ENCODE measurements around the gene CCDC181.
A peak's percentile ranks its signal among the peaks of the same experiment; 100 is the strongest.

The CCDC181 gene

DNA sequence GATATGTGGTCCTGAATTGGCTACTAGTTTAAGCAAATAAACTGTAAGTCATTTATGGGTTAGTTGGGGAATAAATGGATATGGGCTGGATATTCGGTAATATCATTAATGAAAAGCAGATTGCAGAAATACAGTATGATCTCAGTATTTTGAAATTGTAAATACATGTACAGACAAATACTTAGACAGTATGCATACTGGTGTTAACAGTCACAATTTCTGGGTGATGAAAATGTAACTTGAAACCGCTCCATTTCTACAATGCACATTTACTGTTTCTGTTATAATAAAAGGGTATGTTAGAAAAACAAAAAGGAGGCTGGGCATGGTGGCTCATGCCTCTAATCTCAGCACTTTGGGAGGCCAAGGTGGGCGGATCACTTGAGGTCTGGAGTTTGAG lies 31.3 kb downstream of the CCDC181 start:
- no peak for DNase-seq (ENCODE audit: low spot score)

DNA sequence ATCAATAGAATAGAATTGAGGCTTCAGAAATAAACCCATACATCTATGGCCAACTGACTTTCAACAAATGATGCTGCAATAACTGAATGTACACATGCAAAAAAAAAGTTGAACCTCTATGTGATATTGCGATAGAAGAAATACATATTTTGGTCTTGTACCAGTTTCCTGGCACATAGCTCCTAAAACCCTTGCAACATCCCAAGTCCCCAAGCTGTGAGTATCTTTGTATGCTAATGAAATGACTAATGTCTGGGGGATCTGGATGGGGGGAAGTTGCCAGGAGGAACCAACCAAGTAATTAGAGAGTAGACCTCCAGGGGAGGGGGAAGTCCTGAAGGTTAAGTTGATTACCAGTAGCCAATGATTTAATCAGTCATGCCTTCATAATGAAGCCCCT lies 34.9 kb downstream of the CCDC181 start:
- DNase-seq (ENCODE audit: low spot score) = no peak

DNA sequence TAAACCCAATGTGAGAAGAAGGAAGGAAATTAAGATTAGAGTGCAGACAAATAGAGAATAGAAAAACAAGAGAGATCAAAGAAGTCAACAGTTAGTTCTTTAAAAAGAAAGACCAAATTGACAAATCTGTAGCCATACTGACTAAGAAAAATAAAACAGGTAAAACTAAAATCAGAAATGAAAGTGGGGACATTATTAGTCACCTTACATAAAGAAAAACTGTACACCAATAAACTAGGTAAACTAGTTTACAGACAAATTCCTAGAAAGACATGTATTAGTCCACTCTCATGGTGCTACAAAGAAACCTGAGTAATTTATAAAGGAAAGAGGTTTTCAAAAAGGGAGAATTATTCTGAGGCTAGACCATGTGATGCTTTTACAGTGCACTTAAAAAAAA lies 37.0 kb downstream of the CCDC181 start:
- DNase-seq (ENCODE audit: low spot score) = no peak

DNA sequence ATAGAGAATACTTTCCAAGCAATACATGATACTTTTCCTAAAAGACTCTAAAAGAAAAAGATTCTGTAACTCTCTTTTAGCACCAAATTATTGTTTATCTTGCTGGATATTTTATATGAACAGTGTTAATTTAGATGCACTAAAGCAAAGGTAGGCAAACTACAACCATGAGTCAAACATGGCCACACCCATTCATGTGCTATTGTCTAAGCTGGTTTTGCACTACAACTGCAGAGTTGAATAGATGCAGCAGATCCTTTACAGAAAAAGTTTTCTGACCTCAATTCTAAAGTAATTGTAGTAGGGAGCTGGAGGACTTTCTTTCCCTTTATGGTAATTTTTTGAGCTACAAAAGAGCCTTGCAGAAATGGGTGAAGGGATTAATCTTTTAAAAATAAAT lies 39.9 kb downstream of the CCDC181 start:
- no peak for DNase-seq (ENCODE audit: low spot score)

DNA sequence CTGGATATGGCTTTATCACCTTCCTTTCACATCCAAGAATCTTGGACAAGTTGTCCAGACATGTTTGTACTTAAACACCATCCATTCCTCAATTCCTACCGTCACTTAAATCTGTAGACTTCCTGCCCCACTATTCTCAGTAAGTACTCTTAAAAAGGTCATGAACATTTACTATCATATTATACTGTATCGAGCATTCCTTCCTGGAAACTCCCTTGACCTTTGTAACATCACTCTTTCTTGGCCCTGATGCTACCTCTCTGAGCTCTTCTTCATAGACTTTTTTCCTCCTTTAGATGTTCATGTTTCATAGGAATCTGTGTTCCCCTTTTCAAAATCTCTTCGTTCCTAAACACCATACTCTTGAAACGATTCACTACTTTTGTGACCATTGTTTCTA lies 43.8 kb downstream of the CCDC181 start:
- no peak for DNase-seq (ENCODE audit: low spot score)

DNA sequence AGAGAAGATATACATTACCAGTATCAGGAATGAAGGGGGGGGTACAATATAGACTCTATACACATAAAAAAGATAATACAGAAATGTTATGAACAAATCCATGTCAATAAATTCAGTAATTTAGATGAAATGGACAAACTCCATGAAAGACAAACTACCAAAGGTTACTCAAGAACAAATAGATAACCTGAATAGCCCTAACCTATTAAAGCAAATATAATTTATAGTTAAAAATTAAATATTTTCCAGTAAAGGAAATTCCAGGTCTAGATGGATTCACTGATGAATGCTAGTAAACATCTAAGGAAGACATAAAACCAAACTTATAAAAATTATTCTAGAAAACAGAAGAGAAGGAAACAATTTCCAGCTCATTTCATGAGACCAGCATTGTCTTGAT lies 46.1 kb downstream of the CCDC181 start:
- DNase-seq (ENCODE audit: low spot score) = no peak

DNA sequence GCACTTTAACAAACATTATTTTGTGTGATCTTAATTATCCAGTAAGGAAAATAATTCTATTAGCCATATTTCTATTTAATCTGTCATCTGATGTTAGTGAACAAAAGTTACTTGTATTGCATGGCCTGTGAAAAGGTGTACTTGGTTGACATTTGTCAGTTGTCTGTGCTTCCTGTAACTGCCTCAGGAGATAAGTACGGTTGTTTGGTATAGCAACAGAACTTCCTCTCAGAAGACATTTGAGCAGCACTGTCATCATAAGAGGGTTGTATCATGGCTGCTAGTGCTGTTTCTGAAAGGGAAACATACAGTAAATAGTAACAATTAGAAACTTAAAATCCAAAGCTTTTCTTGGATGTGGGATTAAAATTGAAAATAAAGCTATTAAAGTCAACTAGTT lies 55.9 kb downstream of the CCDC181 start:
- no peak for DNase-seq (ENCODE audit: low spot score)

DNA sequence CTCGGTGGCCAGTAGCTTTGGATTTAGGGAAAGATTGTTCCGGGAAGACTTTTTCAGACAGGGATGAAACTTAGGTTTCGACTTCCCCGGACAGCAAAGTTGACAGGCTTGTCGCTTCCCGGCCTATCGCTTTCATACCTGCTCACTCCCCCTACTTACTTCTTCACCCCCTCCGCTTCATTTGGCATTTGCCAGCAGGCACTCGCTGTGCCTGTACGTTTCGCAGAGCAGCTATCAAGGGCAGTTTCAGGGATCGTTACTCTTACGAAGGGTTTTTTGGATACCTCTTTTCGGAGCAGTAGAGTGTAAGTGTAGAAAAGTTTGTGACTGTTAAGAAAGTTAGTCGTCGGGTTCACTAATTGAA lies 58.9 kb downstream of the CCDC181 start:
- no peak for DNase-seq (ENCODE audit: low spot score)

DNA sequence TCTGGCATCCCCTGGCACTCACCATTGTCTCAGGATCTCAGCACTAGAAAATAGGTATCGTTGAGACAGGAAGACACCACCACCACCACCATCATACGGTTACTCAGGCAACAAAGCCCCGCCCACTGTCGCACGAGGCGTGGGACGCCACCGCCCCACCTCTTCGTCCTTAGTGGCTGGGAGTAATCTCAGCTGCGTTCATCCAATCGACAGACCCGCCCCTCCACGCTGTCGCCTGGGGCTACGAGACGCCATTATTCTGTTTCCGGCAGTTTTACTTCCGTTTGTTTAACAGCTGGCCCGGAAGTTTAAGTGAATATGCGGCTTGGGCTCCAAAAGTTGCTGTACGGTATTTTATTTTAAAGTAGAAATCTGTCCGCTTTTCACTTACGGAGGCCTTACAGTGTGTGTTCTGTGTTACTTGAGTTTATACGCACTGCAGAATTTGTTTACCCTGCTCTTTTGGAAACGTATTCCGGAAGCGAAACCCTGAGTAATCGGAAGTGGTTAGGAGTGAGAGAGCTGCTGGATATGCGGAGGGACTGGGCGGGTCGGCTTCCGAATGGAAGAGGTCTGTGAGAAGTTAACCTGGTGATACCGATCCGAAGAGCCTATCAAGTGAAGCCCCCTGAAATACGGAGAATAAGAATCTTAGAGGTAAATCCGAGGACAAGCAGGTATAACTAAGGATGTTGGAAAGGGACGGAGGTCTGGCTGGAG lies 59.4 kb downstream of the CCDC181 start, which contains the start of the genes BLZF1 and NME7:
Gene BLZF1 (plus strand): TSS at position 510 of the 720 bp plus-strand sequence. CDS start 1,328 bp downstream, outside the sequence.
Gene NME7 (minus strand): TSS at position 112 of the 720 bp plus-strand sequence. CDS start 87 bp downstream, at position 25.
- peak; percentile 96 for DNase-seq (ENCODE audit: low spot score)

DNA sequence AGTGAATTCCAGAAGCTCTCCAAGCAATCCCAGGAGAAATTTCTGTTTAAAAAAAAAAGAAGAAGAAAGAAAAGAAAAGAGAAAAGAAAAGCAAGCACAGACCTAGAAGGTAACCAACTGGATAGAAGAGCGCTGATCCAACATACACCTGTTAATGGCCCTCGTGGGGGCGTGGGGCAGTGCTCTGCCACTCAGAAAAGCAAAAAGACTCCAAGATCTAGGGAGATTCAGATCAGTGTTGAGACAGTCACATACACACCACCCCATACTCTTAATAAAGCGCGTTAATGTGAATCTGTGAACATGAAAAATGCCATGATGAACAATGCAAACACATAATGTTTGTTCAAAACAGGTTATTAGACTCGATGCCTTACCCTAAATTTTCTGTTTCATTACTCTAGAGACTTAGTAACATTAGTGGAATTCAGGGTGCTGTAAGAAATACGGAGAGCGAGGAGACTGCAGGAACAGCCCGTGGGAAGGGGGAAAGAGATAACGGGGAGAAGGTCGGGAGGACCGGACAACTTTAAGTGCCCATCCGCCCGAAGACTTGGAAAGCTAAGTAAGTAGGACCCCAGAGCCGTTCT lies 60.1 kb downstream of the CCDC181 start:
- DNase-seq (ENCODE audit: low spot score) = no peak

DNA sequence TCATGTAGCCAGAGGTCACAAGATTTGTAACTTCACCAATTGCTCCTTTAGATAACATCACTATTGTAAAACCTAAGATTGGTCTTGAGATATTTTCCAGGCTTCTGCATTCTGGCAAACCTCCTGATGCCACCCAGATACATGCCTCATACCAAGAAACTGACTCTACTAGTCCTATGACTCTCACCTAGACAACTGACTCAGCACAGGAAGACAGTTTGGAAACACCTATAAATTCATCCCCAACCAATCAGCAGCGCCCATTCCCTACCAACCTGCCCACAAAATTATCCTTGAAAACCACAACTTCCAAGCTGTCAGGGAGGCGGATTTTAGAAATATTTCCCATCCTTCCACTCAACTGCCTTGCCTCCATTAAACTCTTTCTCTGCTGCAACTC lies 62.3 kb downstream of the CCDC181 start:
- DNase-seq (ENCODE audit: low spot score) = no peak

DNA sequence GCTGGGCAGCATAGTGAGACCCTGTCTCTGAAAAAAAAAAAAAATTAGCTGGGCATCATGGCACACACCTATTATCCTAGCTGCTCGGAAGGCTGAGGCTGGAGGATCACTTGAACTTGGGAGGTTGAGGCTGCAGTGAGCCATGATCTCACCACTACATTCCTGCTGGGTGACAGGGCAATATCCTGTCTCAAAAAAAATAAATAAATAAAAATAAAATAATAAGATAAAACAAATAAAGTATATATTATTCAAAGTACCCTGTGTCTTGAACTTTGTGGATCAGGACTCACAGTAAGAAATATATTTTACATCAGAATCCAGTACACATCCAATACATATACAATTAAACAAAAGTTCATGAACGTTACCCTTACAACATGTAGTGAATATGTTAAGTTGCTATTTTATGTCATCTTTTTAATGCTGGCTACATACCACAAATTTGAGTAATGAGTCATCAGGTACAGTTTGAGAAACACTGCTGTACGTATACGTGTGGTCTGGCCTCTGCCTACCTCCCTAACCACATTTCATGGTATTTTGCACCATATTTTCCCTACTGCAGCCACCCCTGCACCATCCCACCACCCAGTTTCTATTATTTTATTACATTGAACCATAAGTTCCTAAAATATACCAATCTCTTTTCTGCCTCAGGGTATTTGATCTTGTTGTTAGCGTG lies 64.1 kb downstream of the CCDC181 start:
- DNase-seq (ENCODE audit: low spot score) = no peak

DNA sequence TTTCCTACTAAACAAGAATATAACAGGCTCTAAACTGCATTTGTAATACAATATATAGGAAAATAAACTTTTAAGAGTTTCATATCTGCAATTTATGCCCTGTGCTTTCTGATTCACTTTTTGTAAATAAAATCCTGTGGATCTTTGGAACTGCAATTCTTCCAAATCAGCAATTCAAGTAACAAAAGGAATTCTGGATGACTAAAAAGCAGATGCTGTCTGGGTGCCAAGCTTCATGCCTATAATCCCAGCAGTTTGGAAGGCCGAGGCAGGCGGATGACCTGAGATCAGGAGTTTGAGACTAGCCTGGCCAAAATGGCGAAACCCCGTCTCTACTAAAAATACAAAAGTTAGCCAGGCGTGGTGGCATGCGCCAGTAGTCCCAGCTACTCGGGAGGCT lies 66.0 kb downstream of the CCDC181 start:
- DNase-seq (ENCODE audit: low spot score) = no peak

DNA sequence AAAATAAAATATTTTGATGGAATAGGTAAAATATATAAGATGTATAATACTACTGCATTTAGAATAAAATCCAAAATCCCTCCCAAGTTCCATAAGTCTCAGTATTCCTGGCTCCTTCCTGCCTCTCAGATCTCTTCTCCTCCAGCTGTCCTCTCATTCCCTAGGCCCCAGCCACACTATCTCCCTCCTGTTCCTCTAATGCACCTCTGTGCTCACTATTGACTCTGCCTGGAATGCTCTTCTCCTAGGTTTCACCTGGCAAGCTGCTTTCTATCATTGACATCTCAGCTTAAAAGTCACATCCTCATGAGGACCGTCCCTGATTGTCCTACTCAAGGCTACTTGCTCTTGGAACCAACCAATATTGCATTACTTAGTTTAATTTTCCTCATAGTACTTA lies 66.9 kb downstream of the CCDC181 start:
- no peak for DNase-seq (ENCODE audit: low spot score)

DNA sequence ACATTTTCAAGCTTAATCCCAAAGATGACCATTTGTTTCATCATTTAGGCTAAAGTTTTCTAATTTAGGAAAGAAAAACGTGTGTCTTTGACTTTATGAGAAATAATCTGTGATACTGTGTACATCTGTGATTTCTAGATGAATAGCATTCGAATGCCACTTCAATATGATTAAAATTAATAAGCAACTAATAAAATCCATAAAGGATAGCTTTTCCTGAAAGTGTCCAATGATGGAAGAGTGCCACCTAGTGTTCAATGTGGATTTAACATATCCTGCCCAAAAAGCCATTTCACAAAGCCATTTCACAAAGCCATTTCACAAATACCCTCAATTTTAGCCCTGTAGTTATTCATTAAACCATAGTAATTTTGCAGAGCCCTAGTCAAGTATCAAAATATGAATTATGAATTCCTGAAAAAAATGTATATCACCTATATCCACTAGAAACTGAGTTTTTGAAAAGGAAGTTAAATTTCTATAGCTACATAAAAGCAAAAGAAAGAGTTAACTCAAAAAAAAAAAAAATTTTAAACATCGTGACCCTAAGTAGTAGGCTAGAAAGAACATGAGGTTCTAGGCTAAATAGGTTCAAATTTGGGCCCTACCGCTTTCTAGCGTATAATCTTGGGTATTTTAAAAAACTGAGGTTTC lies 78.8 kb downstream of the CCDC181 start:
- DNase-seq (ENCODE audit: low spot score) = no peak

DNA sequence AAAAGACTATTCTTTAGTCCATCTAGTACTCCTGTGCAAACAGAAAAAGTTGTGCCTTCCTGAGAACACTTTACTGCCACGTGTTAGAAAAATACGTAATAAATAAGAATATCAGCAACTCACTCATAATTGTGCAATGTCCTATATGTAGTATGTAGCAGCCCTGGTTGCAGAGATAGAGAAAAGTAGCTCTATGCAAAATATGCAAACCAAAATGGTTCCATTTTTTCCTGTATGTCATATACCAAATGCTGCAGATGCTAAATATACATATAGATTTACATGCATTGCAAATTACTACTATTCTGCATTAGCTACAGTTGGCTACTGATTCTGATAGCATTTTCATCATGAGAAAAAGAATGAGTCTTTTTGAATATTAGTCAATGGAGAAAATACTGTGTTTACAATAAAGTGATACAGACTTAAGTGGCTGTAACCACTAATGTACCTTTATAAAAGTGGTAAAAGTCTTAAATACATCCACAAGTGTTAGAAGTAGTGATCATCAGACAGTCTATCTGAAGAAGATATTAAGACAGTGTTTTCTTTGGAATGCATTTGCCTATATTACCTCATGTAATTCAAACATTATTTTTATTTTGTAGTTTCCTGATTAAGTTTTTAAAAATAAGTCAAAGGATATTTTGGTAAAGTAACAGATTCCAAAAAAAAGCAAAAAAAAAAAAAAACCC lies 79.4 kb downstream of the CCDC181 start:
- DNase-seq (ENCODE audit: low spot score) = no peak

DNA sequence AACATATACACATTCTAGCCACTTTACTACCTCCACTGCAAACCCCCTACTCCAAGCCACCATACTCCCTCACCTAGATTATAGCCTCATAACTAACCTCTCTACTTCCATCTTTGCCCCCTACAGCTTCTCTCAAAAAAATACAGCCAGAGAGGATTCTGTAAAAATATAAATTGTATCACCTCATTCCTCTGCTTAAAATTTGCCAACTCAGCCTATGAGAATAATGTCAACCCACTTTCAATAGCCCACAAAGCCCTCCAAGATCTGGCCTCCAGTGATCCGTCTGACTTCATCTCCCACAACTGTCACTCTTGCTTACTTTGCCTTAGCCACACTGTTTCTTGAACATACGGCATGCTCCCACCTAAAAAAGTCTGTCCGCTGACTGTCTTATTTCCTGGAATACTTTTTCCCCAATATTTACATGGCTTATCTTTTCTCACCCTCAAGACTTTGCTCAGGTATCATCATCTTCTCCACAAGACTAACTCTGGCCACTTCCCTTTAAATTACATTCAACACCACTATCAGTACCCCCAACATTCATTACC lies 81.2 kb downstream of the CCDC181 start:
- DNase-seq (ENCODE audit: low spot score) = no peak

DNA sequence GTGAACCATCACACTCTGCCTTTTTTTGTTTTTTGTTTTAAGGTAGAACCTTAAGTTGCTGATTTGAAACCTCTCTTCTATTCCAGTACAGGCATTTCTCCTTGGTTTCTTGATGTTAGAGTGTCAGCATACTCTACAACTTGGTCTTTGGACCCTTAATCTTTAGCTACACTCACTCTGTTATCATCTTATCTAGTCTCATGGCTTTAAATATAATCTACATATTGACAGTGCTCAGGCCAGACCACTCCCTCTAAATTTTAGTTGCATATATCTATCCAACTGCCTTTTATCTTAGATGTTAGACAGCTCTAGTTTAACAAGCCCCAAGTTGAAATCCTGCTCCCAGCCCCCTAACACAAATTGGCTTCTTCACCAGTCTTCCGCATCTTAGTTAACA lies 81.8 kb downstream of the CCDC181 start:
- DNase-seq (ENCODE audit: low spot score) = no peak
